ENCODE measurements around the gene EXOC2. TPM values are rescaled to one million over a fixed set of nuclear protein-coding genes. Genes with fewer than 3 reads are reported as not detected.

EXOC2 gene
- total and polyA plus RNA-seq, 10 of the 15 experiments (the other 5 are each of a cell fraction or from before 2014, with no cell fraction given): 8.7 to 32.8 (median 20.7) TPM

DNA sequence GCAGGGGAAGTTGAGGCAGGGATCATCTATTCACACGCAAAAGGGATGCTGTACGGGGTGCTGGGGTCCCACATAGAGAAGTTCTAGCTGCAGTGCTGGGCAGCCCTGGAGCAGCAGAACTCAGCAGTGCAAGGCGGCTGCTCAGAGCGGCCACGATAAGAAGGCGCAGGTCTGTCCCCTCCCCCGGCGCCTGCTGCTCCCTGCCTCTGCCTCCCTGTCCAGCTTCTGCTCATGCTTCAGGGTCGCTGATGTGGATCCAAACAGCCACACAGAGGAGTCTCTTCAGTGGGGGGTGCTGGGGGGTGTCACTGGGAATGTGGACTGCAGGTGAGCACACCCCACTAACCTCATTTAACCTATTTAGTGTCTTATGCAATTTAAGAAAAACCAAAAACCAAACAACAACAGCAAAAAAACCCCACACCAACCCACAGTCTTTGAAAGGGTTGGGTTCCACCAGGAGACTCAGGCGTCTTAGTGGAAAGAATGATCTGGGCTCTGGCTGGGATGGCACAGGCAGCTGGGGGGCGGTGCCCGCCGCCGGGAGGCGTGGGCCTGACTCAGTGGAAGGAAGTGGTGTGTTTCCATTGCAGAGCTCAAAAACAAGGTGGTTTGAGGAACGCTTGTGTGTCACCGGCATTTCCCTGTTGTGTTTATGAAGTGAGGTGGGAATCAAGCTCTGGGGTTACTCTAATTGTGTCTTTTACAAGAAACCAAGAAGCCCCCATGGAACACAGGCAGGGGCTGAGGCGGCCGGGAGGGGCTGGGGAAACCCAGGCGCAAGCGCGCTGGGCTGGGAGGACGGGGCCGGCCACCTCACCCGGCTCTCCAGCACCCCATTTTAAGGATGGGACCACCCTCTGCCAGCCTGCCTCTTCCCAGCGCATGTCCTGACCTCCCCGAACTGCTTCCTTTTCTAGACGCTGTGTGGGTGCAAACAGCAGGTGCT lies 246.2 kb downstream of the EXOC2 start:
- ChIA-PET RAD21 (ENCODE audit: unreplicated experiment) (interaction anchor here (0.7 to 1.8 kb wide), 3 partner anchors 12 to 56 kb away, joined by 3 to 8 read pairs (median 4); no protein-coding TSS in a partner anchor), CTCF (interaction anchor here (0.7 kb wide), 1 partner anchor 57 kb away, joined by 3 read pairs; no protein-coding TSS in a partner anchor), SMC1A (ENCODE audit: uncharacterized antibody, unreplicated experiment) (no interaction called here), POLR2A (no interaction called here)
- DNase-seq (ENCODE audit: low read depth, low spot score) (no peak), FAIRE-seq (no peak), ATAC-seq (peak; percentile 55)
- Histone ChIP-seq H3K27ac (ENCODE audit: control insufficient read depth, insufficient read depth) (no peak overlapping the region), H3K36me3 (ENCODE audit: control insufficient read depth in 2 of 2, insufficient read depth in 2 of 2, low read length in 1 of 2) (no peaks in the 10 kb centered on the region), H3K79me2 (ENCODE audit: control insufficient read depth, insufficient read depth, low read length) (no peaks in the 10 kb centered on the region), H2AFZ (ENCODE audit: control insufficient read depth, low read depth, low read length) (no peak overlapping the region), H3K4me3 (no peak overlapping the region), H3K27me3 (replicated peaks in 1 of 2; ENCODE audit: control insufficient read depth in 2 of 2, insufficient read depth in 2 of 2, low read length in 1 of 2) (no peaks in the 10 kb centered on the region), H3K4me2 (ENCODE audit: control insufficient read depth, insufficient read depth) (0 out of 2 replicates have a peak overlapping the region, but pooled peaks have one; percentile 17), H3K4me1 (ENCODE audit: control insufficient read depth, insufficient read depth, low read length) (peaks cover 10% of the 10 kb centered on the region; the same call in 1 of the 2 replicates), H4K20me1 (ENCODE audit: control insufficient read depth, insufficient read depth) (no peaks in the 10 kb centered on the region), H3K9me3 (replicated peaks; ENCODE audit: control insufficient read depth, insufficient read depth, low read length) (no peaks in the 10 kb centered on the region; the same call in 2 of the 3 replicates), H3K9ac (ENCODE audit: control insufficient read depth, insufficient read depth, low read length) (no peak overlapping the region)
- in situ Hi-C loops (cut with MboI): no loop called here
- no TSS peak for BruUV-seq (replicated peaks)
- WGBS (ENCODE audit: insufficient coverage, insufficient replicate concordance, low lambda C conversion rate, missing lambda C conversion rate): 61% methylated on average over 28 of the region's 28 CpGs
- intact Hi-C loops (cut with micrococcal nuclease; ENCODE audit: unreplicated experiment): no loop called here
- TF ChIP-seq POU2F2 (IDR thresholded peaks at IDR 0.05; ENCODE audit: borderline replicate concordance, low read depth, low read length) (no peak), TCF7 (IDR thresholded peaks at IDR 0.05; ENCODE audit: borderline replicate concordance) (no peak), TCF12 (IDR thresholded peaks at IDR 0.05; ENCODE audit: low read depth, low read length) (no peak), BACH1 (IDR thresholded peaks at IDR 0.05; ENCODE audit: borderline replicate concordance) (no peak), NFXL1 (IDR thresholded peaks at IDR 0.05; ENCODE audit: borderline replicate concordance) (no peak), FOXM1 (IDR thresholded peaks at IDR 0.05; ENCODE audit: low read depth, low read length) (no peak), CHD4 (IDR thresholded peaks at IDR 0.05) (no peak), NR2F1 (conservative IDR thresholded peaks at IDR 0.05) (no peak), JUNB (IDR thresholded peaks at IDR 0.05) (no peak), RB1 (IDR thresholded peaks at IDR 0.05; ENCODE audit: borderline replicate concordance) (no peak), NFYA (IDR thresholded peaks at IDR 0.05; ENCODE audit: borderline replicate concordance, low read depth, low read length) (no peak), BRCA1 (IDR thresholded peaks at IDR 0.05; ENCODE audit: low read depth, low read length) (no peak), CBX5 (IDR thresholded peaks at IDR 0.05; ENCODE audit: low read depth) (no peak), IRF4 (IDR thresholded peaks at IDR 0.05; ENCODE audit: low read depth, low read length) (no peak), SREBF2 (IDR thresholded peaks at IDR 0.05; ENCODE audit: low read length) (no peak), SIN3A (IDR thresholded peaks at IDR 0.05; ENCODE audit: low read depth, low read length) (no peak)
- TF ChIP-seq, protein P1, sequence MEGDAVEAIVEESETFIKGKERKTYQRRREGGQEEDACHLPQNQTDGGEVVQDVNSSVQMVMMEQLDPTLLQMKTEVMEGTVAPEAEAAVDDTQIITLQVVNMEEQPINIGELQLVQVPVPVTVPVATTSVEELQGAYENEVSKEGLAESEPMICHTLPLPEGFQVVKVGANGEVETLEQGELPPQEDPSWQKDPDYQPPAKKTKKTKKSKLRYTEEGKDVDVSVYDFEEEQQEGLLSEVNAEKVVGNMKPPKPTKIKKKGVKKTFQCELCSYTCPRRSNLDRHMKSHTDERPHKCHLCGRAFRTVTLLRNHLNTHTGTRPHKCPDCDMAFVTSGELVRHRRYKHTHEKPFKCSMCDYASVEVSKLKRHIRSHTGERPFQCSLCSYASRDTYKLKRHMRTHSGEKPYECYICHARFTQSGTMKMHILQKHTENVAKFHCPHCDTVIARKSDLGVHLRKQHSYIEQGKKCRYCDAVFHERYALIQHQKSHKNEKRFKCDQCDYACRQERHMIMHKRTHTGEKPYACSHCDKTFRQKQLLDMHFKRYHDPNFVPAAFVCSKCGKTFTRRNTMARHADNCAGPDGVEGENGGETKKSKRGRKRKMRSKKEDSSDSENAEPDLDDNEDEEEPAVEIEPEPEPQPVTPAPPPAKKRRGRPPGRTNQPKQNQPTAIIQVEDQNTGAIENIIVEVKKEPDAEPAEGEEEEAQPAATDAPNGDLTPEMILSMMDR (IDR thresholded peaks at IDR 0.05 in 2 of 3, conservative IDR thresholded peaks at IDR 0.05 in 1 of 3; ENCODE audit: control insufficient read depth in 2 of 3, extremely low read depth in 1 of 3, insufficient read depth in 1 of 3, low read depth in 3 of 3, low read length in 3 of 3): no peak
